Fibroblast of peridontal ligament (primary cell): ENCODE measurements around the gene SUSD6.
"Not testable (repeated sequence)": the region's sequence is repeated elsewhere in the genome, so short reads cannot be mapped to it uniquely, and the experiment has no call there.

ENCODE experiments used
- DNase-seq: peaks from one replicate; pipeline ENCODE4 v3.0.0-alpha.2; 2010; ENCODE audit errors: extremely low read depth

SUSD6 gene

GRCh38 chr14:69620981-69621380 lies 9.6 kb downstream of the SUSD6 start:
- no peak for DNase-seq

GRCh38 chr14:69624136-69624535 lies 12.7 kb downstream of the SUSD6 start:
- no peak for DNase-seq

GRCh38 chr14:69625299-69626131 lies 14.1 kb downstream of the SUSD6 start:
- no peak for DNase-seq

GRCh38 chr14:69626132-69626500 lies 14.7 kb downstream of the SUSD6 start:
- no peak for DNase-seq

- no peak for DNase-seq
These were observed 18.1 kb downstream of the SUSD6 start for GRCh38 chr14:69629225-69630127.

- DNase-seq: no peak
These were observed 19.0 kb downstream of the SUSD6 start for GRCh38 chr14:69630360-69630759.

GRCh38 chr14:69631509-69631908 lies 20.1 kb downstream of the SUSD6 start:
- DNase-seq: no peak

- DNase-seq: no peak
These were observed 20.8 kb downstream of the SUSD6 start for GRCh38 chr14:69632164-69632563.

- DNase-seq: no peak
These were observed 21.3 kb downstream of the SUSD6 start for GRCh38 chr14:69632593-69633151.

GRCh38 chr14:69633238-69633637 lies 21.8 kb downstream of the SUSD6 start:
- no peak for DNase-seq

GRCh38 chr14:69635981-69636639 lies 24.7 kb downstream of the SUSD6 start:
- no peak for DNase-seq

- no peak for DNase-seq
These were observed 25.5 kb downstream of the SUSD6 start for GRCh38 chr14:69636718-69637480.

GRCh38 chr14:69637503-69638031 lies 26.2 kb downstream of the SUSD6 start:
- no peak for DNase-seq

GRCh38 chr14:69640931-69641330 lies 29.5 kb downstream of the SUSD6 start:
- DNase-seq: no peak

GRCh38 chr14:69642212-69642793 lies 30.9 kb downstream of the SUSD6 start:
- not testable (repeated sequence) for DNase-seq

- no peak for DNase-seq
These were observed 32.2 kb downstream of the SUSD6 start for GRCh38 chr14:69643430-69644200.

- DNase-seq: no peak
These were observed 33.4 kb downstream of the SUSD6 start for GRCh38 chr14:69644814-69645213.

- no peak for DNase-seq
These were observed 35.8 kb downstream of the SUSD6 start for GRCh38 chr14:69647213-69647612.

- DNase-seq: not testable (repeated sequence)
These were observed 36.2 kb downstream of the SUSD6 start for GRCh38 chr14:69647642-69648041.
